Stimulated activated CD8-positive, alpha-beta memory T cell treated with anti-CD3 and anti-CD28 coated beads, Interleukin-15, amount 100 ng/mL, for 1 hour (primary cell): Measurements from ENCODE around the gene AIFM2.
A peak's percentile ranks its signal among the peaks of the same experiment; 100 is the strongest.
"Not testable (repeated sequence)": the region's sequence is repeated elsewhere in the genome, so short reads cannot be mapped to it uniquely, and the experiment has no call there.

Experiments used
- DNase-seq: peaks from one replicate; pipeline ENCODE4 v3.0.0-alpha.2; 2020; ENCODE audit warnings: low read depth

AIFM2 gene

GRCh38 chr10:70121281-70121949, 11.2 kb downstream of the AIFM2 start:
- DNase-seq, result no peak

GRCh38 chr10:70120417-70120816, 12.2 kb downstream of the AIFM2 start:
- DNase-seq, result no peak

GRCh38 chr10:70119623-70120022, 13.0 kb downstream of the AIFM2 start:
- DNase-seq, result no peak

- no peak for DNase-seq
These were observed 13.4 kb downstream of the AIFM2 start for GRCh38 chr10:70119197-70119596.

- no peak for DNase-seq
These were observed 14.4 kb downstream of the AIFM2 start for GRCh38 chr10:70118196-70118595.

- DNase-seq, result no peak
These were observed 15.0 kb downstream of the AIFM2 start for GRCh38 chr10:70117646-70118045.

GRCh38 chr10:70115948-70116682, 16.5 kb downstream of the AIFM2 start:
- DNase-seq, result peak; percentile 32

GRCh38 chr10:70114902-70115301, 17.7 kb downstream of the AIFM2 start:
- DNase-seq, result no peak

GRCh38 chr10:70112071-70112470, 20.6 kb downstream of the AIFM2 start:
- DNase-seq, result no peak

- no peak for DNase-seq
These were observed 21.1 kb downstream of the AIFM2 start for GRCh38 chr10:70111496-70111895.

GRCh38 chr10:70109064-70109729, 23.4 kb downstream of the AIFM2 start:
- no peak for DNase-seq

GRCh38 chr10:70106958-70107791, 25.4 kb downstream of the AIFM2 start:
- no peak for DNase-seq

- no peak for DNase-seq
These were observed 31.0 kb downstream of the AIFM2 start for GRCh38 chr10:70101668-70102067.

GRCh38 chr10:70101068-70101562, 31.5 kb downstream of the AIFM2 start:
- DNase-seq, result not testable (repeated sequence)

- no peak for DNase-seq
These were observed 34.4 kb downstream of the AIFM2 start for GRCh38 chr10:70098271-70098670.

- DNase-seq, result no peak
These were observed 35.2 kb downstream of the AIFM2 start for GRCh38 chr10:70097459-70097858.

GRCh38 chr10:70096705-70097420, 35.8 kb downstream of the AIFM2 start:
- no peak for DNase-seq

GRCh38 chr10:70096016-70096704, 36.5 kb downstream of the AIFM2 start:
- no peak for DNase-seq

- DNase-seq, result no peak
These were observed 38.4 kb downstream of the AIFM2 start for GRCh38 chr10:70094250-70094649.

- DNase-seq, result no peak
These were observed 39.2 kb downstream of the AIFM2 start for GRCh38 chr10:70093335-70093944.

- DNase-seq, result no peak
These were observed 40.3 kb downstream of the AIFM2 start for GRCh38 chr10:70092389-70092718.
